Thyroid gland (tissue), 4 donors: ENCODE measurements around the gene TBCCD1.

ENCODE experiments used
- POLR2A ChIP-seq, 2 donors: fragments of 450-650 bp; IDR thresholded peaks; one replicate each; pipeline ENCODE4 v1.6.1; 2017; ENCODE audit warnings: antibody characterized with exemption in 2 of 2, mild to moderate bottlenecking in 2 of 2, moderate library complexity in 1 of 2
- TF ChIP-seq, protein P1 (sequence below), 6 experiments: fragments of 200-600 bp in 3 of 6; fragments of 450-650 bp in 3 of 6; sonication (generic) in 3 of 6; IDR thresholded peaks; one replicate each; pipeline ENCODE4 v1.5.1; 2016 to 2019; ENCODE audit warnings: antibody characterized with exemption in 6 of 6, mild to moderate bottlenecking in 2 of 6, inconsistent platforms in 1 of 6, moderate library complexity in 1 of 6

DNA sequence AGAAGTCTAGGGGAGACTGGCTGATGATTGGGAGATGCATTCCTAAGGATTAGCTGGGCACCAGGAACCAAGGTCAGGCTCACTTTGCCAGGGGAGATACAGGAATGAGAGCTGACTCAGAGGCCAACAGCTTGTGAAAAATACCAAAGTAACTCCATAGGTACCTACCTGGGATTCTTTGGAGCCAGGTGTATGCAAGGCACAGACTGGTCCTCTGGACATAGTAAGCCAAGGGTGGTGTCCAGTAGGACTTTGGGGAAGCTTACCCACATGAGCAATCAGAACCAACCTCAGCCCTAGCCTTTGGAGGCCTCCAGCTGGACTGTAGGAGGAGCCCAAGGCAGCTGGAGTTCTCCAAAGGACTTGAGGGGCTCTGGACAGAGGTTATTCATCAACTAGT is 70.5 kb downstream of the TBCCD1 start:
- TF ChIP-seq, protein P1, sequence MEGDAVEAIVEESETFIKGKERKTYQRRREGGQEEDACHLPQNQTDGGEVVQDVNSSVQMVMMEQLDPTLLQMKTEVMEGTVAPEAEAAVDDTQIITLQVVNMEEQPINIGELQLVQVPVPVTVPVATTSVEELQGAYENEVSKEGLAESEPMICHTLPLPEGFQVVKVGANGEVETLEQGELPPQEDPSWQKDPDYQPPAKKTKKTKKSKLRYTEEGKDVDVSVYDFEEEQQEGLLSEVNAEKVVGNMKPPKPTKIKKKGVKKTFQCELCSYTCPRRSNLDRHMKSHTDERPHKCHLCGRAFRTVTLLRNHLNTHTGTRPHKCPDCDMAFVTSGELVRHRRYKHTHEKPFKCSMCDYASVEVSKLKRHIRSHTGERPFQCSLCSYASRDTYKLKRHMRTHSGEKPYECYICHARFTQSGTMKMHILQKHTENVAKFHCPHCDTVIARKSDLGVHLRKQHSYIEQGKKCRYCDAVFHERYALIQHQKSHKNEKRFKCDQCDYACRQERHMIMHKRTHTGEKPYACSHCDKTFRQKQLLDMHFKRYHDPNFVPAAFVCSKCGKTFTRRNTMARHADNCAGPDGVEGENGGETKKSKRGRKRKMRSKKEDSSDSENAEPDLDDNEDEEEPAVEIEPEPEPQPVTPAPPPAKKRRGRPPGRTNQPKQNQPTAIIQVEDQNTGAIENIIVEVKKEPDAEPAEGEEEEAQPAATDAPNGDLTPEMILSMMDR (IDR thresholded peaks at IDR 0.05) = no peak
- TF ChIP-seq POLR2A (IDR thresholded peaks at IDR 0.05) = no peak
